Hematopoietic multipotent progenitor cell (in vitro differentiated cells): ENCODE measurements around the gene ARHGDIG. TPM values are rescaled to one million over a fixed set of nuclear protein-coding genes. Genes with fewer than 3 reads are reported as not detected.

Source experiments
- DNase-seq, 3 donors: peaks; one replicate each; pipeline ENCODE4 v3.0.0-alpha.2; 2011 to 2015; ENCODE audit warnings: low read depth in 2 of 3, low spot score in 2 of 3
- total RNA-seq: library from RNA; depleted of rRNA; stranded (reverse); fragments of >200 nt; gene quantifications from one replicate; pipeline ENCODE4 v1.2.3, GENCODE V29; 2012

ARHGDIG gene
- total RNA-seq, 1 donor = 0.27 TPM

DNA sequence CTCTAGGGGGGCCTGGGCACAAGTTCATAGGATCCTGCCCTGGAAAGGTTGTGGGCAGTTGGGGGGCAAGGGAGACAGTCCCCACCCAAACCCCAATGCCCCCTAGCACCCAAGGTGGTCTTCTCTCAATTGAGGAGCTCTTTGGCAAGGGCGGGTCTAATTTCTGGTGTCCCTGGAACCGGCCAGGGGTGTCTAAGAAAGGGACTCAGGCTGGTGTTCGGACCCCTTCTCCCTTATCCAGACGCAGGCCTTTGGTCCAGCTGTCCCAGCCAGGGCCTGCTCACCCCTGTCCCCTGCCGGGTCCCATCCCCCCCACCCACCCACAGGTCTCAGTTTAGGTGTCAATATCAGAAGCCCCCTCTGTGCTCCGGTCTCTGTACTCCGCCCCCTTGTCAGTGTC is 860 bp upstream of the ARHGDIG start:
- DNase-seq = no peak

DNA sequence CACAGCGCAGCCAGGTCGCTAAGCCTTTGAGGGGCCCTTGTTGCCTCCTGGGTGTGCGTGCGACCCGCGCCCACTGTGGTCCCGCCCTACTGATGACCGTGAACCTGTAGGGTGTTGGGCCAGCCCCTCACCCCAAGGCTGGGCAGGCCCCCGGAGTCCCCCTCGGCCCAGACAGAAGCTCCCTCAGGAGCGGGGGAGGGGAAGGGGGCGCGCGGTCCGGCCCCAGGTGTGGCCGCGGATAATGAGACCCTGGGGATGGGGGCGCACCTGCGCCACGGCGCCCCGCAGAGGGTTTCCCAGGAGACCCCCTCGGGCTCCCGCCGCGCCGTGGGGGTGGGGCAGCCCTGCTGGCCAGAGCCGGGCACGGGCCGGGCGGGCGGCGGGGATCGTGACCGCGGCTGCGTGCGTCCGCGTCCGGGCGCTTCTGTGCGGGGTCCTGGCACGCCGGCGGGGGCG is 358 bp upstream of the ARHGDIG start:
- no peak for DNase-seq

DNA sequence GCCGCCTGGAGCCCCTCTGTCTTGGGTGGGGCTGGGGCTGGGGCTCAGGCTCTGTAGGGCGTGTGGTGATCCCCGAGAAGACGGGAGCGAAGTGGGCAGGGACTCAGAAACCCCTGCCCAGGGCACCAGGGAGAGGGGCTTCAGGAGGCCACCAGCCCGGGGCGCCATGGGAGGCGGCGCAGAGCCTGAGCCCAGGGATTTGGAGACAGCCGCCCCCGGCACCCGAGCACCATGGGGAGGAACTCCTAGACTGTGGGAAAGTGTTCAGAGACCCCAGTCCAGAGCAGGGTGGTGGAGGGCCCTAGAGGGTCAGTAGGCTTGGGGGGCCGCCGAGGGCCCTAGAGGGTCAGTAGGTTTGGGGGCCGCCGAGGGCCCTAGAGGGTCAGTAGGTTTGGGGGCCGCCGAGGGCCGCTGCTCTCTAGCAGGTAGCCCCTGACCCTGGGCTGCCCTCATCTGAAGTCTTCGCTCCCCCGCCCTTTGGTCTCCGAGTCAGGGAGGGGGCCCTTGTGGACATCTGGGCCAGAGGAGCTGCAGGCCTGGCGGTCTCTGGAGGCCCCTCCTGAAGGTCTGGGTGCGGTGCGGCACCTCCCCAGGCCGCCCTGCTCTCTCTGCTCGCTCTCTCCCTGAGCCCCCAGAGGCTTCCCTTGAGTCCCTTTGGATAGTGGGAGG is 734 bp downstream of the ARHGDIG start:
- DNase-seq = no peak

DNA sequence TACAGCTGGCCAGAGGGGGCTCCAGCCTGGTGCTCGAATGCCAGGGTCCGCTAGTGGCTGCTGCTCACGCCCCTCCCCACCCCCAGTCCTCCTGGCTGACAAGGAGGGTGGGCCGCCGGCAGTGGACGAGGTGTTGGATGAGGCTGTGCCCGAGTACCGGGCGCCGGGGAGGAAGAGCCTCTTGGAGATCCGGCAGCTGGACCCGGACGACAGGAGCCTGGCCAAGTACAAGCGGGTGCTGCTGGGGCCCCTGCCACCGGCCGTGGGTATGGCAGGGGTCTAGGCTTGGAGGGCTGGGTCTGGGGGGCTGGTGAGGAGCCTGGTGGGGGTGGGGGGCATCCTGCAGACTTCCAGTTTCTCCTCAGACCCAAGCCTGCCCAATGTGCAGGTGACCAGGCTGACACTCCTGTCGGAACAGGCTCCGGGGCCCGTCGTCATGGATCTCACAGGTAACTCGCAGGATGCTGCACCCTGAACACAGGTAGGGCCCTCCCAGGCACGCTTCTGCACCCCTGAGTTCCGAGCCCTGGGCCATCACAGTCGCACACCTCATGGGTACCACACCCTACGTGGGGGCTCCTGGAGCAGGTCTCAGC is 1.4 kb downstream of the ARHGDIG start:
- no peak for DNase-seq

DNA sequence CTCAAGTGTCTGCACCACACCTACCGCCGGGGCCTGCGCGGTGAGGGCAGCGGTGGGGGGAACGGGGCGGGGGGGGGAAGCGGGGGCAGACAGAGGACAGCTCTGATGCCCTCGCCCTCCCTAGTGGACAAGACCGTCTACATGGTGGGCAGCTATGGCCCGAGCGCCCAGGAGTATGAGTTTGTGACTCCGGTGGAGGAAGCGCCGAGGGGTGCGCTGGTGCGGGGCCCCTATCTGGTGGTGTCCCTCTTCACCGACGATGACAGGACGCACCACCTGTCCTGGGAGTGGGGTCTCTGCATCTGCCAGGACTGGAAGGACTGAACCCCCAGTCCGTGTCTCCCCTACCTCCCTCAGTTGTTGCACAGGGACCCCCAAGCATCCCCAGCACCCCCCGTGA is 2.1 kb downstream of the ARHGDIG start:
- DNase-seq = no peak

DNA sequence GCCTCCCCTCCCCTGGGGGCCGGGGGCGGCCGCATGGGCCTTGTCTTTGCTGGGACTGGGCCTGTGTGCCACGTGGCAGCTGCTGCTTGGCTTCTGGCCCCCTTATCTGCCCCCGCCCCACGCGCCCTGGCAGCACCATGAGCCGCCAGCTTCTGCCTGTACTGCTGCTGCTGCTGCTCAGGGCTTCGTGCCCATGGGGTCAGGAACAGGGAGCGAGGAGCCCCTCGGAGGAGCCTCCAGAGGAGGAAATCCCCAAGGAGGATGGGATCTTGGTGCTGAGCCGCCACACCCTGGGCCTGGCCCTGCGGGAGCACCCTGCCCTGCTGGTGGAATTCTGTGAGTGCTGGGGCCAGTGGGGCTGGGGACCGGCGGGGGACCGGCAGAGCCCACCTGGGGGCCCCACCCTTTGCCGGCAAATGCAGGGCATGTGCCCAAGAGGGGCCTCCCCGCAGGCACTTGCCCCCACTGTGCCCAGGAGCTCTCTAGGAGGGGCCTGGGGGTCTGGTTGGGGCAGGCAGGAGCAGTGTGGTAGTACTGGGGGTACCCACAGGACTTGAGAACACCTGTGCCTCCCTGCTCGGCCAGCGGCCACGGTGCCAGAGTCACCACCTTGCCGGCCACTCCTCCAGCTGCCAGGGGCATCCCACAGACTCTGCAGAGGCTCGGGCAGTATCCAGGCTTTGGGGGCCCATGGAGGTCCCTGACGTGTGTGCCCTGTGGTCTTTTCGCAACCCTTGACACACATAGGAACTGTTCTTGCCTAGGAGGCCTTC is 2.8 kb downstream of the ARHGDIG start, which contains the start of gene PDIA2:
PDIA2 (plus strand) TSS at position 132 of the 773 bp plus-strand sequence; CDS start at position 138, 6 bp downstream.
- DNase-seq = no peak

DNA sequence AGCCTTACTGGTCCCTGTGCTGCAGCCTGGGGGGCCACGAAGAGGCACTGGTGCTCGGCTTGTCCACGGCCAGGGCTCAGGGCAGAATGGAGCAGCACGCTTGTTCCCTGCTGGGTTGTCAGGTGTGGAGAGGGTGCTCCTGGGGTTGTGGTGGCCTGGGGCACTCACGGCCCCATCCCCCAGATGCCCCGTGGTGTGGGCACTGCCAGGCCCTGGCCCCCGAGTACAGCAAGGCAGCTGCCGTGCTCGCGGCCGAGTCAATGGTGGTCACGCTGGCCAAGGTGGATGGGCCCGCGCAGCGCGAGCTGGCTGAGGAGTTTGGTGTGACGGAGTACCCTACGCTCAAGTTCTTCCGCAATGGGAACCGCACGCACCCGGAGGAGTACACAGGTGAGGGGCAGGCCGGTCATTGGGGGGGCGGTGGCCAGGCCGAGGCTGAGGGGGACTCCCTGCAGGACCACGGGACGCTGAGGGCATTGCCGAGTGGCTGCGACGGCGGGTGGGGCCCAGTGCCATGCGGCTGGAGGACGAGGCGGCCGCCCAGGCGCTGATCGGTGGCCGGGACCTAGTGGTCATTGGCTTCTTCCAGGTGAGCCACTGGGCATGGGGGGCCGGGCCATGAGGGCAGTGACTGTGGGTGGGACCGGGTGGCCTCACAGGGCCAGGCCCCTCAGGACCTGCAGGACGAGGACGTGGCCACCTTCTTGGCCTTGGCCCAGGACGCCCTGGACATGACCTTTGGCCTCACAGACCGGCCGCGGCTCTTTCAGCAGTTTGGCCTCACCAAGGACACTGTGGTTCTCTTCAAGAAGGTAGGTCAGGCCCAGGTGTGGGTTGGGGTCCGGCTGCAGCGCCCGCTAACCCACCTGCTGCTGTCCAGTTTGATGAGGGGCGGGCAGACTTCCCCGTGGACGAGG is 4.1 kb downstream of the ARHGDIG start:
- DNase-seq = no peak

DNA sequence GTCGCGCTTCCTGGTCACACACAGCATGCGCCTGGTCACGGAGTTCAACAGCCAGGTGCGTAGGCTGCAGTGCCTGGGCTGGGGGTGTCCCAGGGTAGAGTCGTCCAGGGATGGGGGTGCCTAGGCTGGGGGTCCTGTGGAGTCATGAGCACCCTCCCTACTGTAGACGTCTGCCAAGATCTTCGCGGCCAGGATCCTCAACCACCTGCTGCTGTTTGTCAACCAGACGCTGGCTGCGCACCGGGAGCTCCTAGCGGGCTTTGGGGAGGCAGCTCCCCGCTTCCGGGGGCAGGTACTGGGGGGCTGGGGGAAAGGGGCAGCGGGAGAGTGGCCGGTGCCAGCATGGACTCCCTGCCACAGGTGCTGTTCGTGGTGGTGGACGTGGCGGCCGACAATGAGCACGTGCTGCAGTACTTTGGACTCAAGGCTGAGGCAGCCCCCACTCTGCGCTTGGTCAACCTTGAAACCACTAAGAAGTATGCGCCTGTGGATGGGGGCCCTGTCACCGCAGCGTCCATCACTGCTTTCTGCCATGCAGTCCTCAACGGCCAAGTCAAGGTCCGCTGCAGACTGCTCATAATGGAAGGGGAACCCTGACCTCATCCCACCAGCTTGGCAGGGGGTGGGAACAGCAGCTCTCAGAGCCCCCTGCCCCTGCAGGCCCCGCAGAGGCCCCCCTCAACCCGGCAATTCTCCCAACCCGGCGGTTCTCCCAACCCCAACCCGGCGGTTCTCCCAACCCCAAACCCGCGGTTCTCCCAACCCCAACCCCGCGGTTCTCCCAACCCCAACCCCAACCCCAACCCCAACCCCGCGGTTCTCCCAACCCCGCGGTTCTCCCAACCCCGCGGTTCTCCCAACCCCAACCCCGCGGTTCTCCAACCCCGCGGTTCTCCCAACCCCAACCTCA is 5.0 kb downstream of the ARHGDIG start:
- DNase-seq = no peak

DNA sequence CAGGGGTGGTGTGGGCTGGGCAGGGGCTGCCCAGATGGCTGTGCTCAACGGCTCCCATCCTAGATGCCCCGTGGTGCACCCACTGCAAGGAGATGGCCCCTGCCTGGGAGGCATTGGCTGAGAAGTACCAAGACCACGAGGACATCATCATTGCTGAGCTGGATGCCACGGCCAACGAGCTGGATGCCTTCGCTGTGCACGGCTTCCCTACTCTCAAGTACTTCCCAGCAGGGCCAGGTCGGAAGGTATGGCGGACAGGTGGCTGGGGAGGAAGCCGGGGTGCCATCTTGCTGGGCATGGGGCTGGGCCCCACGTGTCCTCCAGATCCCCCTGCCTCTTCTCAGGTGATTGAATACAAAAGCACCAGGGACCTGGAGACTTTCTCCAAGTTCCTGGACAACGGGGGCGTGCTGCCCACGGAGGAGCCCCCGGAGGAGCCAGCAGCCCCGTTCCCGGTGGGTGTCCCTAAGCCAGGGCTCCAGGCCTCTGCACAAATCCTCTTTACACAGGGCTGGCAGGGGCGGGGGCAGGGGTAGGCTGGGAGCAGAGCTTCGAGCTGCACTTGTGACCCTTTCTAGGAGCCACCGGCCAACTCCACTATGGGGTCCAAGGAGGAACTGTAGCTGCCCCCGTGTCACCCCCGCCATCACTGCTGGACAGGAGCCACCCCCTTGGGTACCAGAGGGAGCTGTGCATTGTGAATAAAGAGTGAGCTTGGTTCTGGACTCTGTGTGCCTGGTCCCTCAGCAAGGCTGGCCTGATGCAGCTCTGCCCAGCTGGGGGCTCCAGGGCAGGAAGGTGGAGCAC is 6.3 kb downstream of the ARHGDIG start:
- no peak for DNase-seq

DNA sequence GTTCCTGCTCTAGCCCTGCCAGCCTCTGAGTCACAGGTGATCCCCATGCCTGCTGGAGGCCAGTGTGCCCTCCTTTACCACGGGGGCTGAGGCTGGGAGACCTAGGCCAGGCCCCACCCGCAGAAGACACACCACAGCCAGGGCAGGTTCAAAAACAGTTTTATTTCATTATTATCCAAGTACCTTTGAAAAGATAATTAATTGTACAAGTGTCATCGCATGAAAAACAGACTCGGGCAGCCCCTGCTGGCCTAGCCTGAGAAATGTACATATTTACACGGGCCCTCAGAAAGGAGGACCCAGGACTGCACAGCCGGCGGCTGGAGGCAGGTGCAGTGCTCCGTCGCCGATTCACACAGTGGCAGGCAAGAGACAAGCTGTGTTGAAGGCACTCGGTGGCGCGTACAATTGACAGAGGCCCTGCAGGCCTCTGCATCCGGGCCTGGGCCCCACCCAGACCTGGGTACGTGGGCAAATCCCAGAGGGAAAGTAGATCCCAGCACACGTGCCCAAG is 7.0 kb downstream of the ARHGDIG start:
- DNase-seq = no peak

DNA sequence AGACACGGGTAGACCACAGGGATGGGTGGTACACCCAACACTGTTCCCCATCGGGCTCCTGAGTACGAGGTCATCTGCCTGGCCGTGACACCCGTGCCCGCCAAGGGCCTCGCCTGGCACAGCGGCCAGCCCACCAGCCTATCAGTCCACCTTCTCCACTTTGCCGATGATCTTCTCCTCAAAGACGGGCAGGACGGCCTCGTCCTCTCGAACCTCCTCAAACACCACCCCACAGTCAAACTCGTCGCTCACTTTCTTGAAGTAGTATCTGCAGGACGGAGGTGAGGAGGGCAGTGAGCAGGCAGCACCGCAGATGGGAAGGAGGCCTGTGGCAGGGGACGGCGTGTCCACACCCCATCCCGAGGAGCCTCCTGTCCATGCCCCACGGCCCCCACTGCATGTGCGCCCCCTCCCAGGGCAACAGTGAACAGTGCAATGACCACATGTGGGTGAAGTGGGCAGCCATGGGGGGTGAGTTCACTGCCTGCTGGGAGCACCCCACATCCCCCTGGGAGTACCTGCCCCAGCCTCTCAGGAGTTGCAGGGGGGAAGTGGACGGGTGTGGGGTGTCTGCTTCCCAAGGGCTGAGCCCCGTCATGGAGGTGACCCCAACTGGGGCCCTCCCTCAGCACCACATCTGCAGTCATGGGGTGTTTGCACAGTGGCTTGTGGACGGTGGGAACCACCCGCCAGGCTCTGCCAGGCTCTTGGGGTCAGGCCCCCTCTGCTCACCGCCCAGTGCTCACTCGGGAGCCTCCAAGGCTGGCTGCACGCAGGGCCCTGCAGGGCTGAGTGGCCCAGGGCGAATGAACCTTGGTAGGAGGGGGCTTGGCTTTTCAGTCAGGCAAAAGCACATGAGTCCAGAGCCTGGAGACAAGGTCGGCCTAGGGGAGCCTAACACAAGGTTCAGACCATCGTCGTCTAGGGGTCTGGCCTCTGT is 7.9 kb downstream of the ARHGDIG start:
- no peak for DNase-seq

DNA sequence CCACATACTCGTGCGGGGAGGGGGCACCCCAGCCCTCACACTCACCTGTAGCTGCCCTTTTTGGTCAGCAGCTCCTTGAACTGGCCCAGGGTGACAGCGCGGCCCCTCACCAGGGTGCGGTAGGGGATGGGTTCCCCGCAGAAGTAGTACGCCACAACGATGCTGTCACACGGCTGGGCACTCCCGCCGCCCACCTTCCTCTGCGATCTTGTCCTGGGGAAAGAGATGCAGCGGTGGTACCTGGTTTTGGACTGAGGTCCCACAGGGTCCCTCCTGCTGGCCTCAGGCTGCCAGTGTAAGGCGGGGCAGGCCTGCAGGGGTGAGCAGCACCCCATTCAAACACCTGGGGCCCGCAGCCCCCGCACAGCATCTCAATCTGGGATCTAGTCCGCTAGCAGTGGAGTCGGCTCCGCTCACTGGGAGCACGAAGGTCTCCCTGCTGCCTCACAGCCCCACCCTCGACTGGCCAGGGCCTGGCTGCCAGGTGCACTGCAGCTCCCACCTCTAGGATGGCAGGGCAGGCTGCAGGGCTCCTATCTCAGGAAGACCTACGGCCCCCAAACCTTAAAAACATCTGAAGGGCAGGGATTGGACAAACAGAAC is 9.1 kb downstream of the ARHGDIG start:
- no peak for DNase-seq

DNA sequence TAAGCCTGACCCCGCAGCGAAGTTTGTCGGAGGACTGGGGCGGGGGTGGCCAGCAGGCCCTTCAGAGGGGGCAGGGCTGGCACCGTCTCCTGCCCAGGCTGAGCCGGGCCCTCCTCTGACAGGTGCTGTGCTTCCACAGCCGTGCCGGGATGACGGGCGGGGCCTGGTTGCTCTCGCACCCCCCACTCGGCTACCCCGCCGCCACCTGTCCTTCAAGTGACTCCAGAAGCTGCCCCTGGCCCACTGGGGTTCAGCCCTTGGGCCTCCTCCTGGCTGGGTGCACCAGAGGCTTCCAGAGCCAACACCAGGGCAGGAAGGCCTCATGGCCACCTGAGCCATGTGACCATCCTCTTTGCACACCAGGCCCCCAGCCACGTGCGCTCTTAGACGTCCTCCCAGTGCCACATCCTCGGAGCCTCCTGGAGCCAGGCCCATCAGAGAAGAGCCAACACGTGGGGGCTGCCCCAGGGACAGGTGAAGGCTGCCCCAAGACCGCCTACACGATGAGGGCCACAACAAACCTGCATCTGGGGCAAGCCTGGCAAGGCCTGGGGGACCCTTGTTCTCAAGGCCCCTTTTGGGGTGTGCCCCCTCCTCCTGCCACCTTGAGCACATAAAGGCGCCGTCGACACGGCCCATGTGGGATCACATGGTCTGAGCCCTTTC is 9.8 kb downstream of the ARHGDIG start:
- DNase-seq = no peak

DNA sequence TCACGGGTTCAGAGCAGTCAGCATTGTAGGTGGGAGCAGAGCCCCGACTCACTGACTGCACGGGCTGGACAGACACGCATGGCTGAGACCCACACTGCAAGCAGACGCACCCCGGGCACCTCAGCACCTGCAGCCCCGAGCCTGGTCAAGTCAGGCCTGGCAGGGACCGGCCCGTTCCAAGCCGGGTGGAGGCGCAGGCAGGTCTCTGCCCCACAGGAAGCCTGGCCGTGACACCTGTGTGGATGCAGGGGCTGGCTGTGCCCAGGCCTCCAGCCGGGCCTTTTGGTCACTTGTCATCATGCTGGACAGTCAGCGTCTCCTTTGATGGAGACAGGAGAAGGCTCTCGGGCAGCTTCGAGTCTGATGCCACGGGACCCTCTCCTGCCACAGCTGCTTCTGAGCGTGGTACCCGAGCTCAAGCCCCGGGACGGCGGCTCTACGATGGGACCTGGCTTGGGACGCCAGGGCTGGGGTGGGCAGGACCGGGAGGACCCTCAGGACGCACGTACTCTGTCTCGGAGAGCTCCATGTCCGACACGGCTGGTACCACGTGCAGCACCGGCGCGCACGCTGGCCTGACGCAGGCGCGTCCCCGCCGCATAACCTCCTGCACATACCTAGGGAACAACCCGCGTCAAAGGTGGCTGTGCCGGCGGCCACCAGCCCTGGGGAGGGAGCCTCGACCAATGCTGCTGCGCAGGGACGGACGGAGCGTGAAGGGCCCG is 10.5 kb downstream of the ARHGDIG start:
- no peak for DNase-seq

DNA sequence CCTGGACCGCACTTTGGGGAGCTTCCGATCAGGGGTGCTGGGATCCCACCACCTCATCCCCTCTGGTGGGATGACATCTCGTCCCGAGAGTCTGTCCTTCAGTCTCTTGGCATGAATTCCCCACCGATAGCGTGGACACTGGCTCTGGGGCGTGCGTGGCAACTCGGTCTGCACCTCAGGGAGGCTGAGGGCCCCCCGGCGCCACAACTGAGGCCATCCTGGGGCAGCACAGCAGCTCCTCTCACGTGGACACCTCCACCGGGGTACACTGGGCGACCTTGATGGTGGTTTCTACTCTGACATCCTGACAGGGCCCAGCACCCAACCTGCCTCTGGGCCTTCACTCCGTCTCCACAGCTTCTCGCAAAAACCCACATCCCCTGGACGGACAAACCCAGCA is 11.1 kb downstream of the ARHGDIG start:
- no peak for DNase-seq
